GM12873 (cell line): ENCODE measurements around the gene GRIK3.

Source experiments
- TF ChIP-seq, protein P1 (sequence below): IDR thresholded peaks from 2 replicates; pipeline ENCODE4 v1.5.1; 2012; ENCODE audit warnings: low read depth, mild to moderate bottlenecking, moderate library complexity, low read length, control low read depth; ENCODE audit not compliant: insufficient read depth; ENCODE audit errors: missing control alignments

The GRIK3 gene

DNA sequence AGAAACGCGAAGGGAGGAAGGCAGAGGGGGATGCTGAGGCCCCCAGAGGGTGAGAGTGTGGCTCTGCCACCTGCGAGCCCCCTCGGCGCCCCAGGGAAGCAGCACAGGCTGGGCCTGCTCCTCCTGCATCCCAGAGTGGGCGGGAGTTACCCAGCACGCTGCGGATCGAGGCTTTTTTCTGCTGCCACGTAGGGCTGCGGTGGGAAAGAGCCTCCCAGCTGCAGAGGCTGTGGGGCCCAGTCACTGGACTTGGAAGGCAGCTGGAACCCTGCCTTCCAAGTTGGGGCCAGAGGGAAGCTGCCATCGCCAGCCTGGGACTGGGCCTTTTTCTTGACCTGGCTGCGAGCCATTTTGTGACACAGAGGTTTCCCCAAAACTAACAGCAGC is 2.3 kb upstream of the GRIK3 start:
- TF ChIP-seq, protein P1, sequence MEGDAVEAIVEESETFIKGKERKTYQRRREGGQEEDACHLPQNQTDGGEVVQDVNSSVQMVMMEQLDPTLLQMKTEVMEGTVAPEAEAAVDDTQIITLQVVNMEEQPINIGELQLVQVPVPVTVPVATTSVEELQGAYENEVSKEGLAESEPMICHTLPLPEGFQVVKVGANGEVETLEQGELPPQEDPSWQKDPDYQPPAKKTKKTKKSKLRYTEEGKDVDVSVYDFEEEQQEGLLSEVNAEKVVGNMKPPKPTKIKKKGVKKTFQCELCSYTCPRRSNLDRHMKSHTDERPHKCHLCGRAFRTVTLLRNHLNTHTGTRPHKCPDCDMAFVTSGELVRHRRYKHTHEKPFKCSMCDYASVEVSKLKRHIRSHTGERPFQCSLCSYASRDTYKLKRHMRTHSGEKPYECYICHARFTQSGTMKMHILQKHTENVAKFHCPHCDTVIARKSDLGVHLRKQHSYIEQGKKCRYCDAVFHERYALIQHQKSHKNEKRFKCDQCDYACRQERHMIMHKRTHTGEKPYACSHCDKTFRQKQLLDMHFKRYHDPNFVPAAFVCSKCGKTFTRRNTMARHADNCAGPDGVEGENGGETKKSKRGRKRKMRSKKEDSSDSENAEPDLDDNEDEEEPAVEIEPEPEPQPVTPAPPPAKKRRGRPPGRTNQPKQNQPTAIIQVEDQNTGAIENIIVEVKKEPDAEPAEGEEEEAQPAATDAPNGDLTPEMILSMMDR = no peak

DNA sequence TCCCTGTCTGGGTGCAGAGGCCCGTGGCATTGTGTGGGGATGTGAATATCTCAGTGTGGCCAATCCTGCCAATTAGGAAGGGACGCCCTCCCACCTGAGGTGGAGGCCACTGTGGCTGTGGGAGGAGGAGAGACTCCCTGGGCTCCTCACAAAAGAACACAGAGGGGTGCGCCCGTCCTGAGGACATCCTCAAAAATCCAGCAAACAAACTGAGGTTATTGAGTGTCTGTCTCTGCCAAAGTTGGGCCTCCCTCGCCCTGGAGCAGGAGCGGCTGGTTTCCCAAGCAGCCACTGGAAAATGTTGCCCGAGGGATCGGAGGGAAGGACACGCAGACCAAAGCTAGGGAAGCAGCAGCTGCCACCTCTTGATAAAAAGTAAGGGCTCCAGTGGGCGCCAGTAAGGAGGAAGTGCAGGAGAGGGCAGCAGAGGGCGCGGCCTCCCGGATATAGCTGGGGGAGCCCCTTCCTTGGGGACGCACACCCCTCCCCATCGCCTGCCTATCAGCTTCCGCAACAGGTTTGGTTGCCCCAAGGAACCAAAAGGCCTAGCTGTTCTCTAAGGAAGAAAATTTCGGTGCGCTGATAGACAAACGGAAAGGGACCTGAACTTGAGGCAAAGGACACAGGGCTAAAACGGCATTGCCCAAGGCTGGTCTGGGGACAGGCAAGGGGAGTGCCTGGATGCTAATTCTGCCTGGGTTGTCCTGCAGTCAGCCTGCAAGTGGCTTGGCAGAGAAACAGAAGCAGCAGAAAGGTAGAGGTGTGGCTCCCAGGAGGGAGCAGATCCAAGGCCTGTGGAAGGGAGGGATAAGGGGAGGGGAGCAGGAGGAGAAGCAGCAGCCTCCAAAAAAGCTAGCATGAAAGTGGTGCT is 1.7 kb upstream of the GRIK3 start:
- TF ChIP-seq, protein P1 = peak; percentile 31

DNA sequence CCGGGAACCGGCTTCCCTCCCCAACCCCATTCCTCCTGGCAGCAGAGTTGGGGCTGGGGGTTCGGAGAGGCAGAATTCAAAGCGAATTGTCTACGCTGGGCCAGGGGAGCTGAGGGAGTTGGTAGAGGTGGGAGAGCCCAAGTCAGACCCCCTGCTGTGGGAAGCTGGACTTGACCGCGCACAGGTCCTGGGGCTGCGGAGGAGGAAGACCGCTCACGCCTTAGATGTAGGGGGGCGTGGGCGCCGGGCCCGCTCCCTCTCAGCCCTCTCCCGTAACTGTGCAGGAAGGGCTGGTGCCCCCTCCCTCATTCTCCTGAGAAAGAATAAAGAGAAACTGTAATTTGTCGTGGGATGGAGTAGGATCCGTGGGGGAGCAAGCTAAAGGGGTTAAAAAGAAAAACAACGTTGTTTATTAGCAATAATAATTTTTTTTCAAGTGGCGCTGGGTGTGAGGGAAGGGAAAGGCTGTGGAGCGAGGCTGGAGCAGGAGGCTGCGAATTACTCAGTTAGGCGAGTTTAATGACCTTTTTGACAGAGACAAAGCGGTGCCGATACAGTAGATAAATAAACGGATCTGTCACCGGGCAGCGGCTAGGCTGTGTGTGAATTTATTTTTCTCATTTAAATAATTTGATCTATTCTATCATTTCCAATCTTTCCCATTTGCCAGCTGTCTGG is 838 bp upstream of the GRIK3 start:
- TF ChIP-seq, protein P1 = no peak

DNA sequence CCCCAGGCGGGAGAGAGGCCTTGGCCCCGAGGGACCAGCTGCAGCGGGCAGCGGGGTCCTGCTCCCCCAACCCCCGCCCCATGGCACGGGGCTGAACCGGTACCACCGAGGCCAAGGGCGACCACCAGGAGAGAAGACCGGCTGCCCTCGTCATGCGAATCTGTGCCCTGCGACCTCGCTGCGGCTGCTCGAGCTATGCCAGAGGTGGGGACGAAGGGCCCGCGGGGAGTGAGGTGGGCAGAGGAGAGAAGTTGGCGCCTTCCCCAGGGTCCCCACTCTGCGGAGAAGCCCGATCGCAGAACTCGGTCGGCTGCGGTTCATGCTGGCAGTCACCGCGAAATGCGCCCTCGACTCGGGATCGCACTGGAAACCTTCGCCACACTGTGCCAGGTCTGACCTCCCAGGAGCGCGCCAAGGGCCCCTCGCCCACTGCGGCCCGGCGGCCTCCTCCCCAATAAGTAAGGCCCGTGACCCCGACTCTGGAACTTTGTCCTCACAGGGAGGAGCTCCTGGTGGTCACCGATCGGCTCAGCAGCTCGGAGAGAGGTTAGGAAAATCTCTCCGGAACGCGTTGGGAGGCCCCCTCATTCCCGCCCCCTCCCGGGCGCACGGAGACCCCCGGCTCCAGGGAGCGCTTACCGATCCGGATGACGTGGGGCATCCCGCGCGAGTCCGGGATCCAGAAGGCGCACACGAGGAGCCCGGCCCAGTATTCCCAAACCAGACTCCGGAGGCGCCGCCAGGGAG is 787 bp downstream of the GRIK3 start:
- TF ChIP-seq, protein P1 = no peak

DNA sequence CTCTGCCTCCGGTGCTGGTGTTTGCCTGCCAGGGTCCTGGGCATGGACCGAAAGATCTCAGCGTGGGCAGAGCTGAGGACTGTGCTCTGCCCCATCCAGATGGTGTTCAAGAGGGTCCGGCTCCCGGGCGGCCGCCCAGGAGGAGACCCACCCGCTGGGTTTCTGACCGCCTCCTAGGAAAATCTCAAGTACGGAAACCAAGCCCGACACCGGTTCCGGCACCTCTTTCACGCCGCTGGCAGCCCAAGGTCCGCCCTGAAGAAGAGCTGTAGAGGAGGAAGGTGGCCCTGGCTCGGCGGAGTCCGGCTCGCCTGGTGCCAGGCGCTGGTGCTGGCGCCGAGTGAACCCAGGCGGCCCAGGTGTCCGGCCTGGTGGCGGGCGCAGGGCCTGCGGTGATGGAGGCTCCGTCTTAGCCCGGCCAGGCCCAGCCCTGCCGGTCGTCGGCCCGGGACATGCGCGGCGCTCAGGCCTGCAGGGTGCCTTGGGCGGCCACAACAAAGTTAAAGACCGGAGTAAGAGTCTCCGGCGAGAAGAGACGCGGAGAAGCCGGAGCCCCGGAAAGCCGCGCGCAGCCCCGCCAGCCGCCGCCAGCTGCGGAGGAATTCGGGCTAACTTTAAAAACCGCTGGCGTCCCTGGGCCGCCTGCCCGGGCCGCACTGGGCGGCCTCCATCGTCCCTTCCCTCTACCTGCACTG is 1.5 kb downstream of the GRIK3 start:
- TF ChIP-seq, protein P1 = no peak

DNA sequence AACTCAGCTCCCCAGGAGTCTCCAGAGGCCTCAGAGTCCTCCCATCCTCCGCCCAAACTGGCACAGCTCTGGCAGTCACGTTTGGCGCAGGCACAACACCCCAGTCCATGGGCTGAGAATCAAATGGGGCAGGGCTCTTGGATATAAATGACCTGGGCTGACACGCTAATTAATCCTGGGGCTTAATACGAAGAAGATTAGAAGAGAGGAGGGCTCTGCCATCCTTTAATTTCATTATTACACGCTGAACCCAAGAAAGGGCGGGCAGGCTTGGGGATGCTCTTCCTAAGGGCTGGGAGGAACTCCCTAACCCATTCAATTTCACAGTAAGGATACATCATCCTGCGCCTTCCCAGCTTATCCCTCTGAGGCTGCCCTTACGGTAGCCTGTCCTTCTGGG is 2.4 kb downstream of the GRIK3 start:
- TF ChIP-seq, protein P1 = no peak

DNA sequence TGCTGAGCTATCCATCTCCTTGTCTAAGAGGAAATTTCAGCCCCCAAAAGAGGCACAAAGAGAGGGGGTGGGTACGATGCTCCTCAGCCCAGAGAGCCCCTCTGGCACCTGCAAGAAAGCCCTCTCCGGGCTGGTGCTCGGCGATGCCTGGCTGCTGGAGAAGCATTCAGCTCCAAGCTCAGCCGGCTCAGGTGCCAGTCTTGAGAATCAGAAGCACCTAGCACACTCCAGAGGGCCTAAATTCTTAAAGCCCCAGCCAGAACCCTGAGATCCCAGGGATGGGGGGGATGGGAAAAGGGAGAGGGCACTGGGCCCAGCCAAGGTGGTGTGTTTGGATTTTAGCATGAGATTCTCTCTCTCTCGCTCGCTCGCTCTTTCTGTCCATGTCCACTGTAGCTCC is 2.9 kb downstream of the GRIK3 start:
- TF ChIP-seq, protein P1 = no peak
